HL-60 (cell line): ENCODE measurements around the gene TMEM179.

Experiments
- DNase-seq, 2 experiments: peaks; one replicate each; pipeline ENCODE4 v3.0.0-alpha.2; 2010 to 2020; ENCODE audit warnings: low read depth in 1 of 2, low spot score in 1 of 2
- H3K27ac ChIP-seq: fragments of 250-450 bp; sonication (Bioruptor Pico); replicated peaks from 2 replicates; pipeline ENCODE4 v1.5.1; 2020; ENCODE audit warnings: mild to moderate bottlenecking, moderate library complexity
- H3K27me3 ChIP-seq: fragments of 250-450 bp; sonication (Bioruptor Pico); 2 replicates; pipeline ENCODE4 v1.5.1; 2021; ENCODE audit warnings: mild to moderate bottlenecking, moderate library complexity; ENCODE audit not compliant: insufficient read depth, poor library complexity, severe bottlenecking
- H3K4me3 ChIP-seq: replicated peaks from 2 replicates; pipeline ENCODE4 v1.5.1; 2011; ENCODE audit warnings: mild to moderate bottlenecking, control low read depth, low read length; ENCODE audit not compliant: insufficient read depth
- GABPA ChIP-seq: IDR thresholded peaks from 2 replicates; pipeline ENCODE4 v1.6.1; 2012; ENCODE audit warnings: low read depth
- POLR2AphosphoS5 ChIP-seq: IDR thresholded peaks from 2 replicates; pipeline ENCODE4 v1.6.1; 2012; ENCODE audit warnings: low read depth
- SPI1 ChIP-seq: IDR thresholded peaks from 2 replicates; pipeline ENCODE4 v1.6.1; 2012; ENCODE audit warnings: low read depth, mild to moderate bottlenecking, borderline replicate concordance
- TF ChIP-seq, protein P1 (sequence below): IDR thresholded peaks from 2 replicates; pipeline ENCODE4 v1.6.1; 2012; ENCODE audit warnings: low read depth; ENCODE audit not compliant: insufficient replicate concordance
- TF ChIP-seq, protein P2 (sequence below): IDR thresholded peaks from one replicate; pipeline ENCODE4 v1.5.1; 2011; ENCODE audit warnings: low read length, control low read depth, inconsistent platforms; ENCODE audit not compliant: insufficient read depth

The TMEM179 gene

DNA sequence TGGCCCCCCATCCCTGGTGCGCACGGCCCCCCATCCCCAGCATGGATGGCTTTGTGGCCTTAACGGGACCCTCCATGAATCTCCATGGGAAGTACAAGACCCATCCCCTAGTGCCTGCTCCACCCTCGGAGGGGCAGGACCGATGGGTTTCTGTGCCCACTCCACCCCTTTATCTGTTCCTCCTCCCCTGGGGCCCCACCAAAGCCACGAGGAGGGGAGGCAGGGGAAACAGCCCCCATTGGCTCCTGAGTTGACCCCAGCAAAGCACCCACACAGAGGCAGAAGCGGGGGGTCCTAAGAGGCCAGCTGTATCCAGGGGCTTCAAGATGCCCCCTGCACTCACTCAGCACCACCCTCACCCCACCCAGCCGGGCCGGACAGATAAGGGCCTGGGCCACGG lies 36.1 kb upstream of the TMEM179 start:
- TF ChIP-seq, protein P1, sequence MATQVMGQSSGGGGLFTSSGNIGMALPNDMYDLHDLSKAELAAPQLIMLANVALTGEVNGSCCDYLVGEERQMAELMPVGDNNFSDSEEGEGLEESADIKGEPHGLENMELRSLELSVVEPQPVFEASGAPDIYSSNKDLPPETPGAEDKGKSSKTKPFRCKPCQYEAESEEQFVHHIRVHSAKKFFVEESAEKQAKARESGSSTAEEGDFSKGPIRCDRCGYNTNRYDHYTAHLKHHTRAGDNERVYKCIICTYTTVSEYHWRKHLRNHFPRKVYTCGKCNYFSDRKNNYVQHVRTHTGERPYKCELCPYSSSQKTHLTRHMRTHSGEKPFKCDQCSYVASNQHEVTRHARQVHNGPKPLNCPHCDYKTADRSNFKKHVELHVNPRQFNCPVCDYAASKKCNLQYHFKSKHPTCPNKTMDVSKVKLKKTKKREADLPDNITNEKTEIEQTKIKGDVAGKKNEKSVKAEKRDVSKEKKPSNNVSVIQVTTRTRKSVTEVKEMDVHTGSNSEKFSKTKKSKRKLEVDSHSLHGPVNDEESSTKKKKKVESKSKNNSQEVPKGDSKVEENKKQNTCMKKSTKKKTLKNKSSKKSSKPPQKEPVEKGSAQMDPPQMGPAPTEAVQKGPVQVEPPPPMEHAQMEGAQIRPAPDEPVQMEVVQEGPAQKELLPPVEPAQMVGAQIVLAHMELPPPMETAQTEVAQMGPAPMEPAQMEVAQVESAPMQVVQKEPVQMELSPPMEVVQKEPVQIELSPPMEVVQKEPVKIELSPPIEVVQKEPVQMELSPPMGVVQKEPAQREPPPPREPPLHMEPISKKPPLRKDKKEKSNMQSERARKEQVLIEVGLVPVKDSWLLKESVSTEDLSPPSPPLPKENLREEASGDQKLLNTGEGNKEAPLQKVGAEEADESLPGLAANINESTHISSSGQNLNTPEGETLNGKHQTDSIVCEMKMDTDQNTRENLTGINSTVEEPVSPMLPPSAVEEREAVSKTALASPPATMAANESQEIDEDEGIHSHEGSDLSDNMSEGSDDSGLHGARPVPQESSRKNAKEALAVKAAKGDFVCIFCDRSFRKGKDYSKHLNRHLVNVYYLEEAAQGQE: no peak
- TF ChIP-seq, protein P2, sequence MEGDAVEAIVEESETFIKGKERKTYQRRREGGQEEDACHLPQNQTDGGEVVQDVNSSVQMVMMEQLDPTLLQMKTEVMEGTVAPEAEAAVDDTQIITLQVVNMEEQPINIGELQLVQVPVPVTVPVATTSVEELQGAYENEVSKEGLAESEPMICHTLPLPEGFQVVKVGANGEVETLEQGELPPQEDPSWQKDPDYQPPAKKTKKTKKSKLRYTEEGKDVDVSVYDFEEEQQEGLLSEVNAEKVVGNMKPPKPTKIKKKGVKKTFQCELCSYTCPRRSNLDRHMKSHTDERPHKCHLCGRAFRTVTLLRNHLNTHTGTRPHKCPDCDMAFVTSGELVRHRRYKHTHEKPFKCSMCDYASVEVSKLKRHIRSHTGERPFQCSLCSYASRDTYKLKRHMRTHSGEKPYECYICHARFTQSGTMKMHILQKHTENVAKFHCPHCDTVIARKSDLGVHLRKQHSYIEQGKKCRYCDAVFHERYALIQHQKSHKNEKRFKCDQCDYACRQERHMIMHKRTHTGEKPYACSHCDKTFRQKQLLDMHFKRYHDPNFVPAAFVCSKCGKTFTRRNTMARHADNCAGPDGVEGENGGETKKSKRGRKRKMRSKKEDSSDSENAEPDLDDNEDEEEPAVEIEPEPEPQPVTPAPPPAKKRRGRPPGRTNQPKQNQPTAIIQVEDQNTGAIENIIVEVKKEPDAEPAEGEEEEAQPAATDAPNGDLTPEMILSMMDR: no peak
- TF ChIP-seq SPI1 (no peak), POLR2AphosphoS5 (no peak), GABPA (no peak)
- Histone ChIP-seq H3K27ac (no peak overlapping the region), H3K27me3 (peaks cover 3% of the 10 kb centered on the region), H3K4me3 (no peak overlapping the region)
- no peak for DNase-seq

DNA sequence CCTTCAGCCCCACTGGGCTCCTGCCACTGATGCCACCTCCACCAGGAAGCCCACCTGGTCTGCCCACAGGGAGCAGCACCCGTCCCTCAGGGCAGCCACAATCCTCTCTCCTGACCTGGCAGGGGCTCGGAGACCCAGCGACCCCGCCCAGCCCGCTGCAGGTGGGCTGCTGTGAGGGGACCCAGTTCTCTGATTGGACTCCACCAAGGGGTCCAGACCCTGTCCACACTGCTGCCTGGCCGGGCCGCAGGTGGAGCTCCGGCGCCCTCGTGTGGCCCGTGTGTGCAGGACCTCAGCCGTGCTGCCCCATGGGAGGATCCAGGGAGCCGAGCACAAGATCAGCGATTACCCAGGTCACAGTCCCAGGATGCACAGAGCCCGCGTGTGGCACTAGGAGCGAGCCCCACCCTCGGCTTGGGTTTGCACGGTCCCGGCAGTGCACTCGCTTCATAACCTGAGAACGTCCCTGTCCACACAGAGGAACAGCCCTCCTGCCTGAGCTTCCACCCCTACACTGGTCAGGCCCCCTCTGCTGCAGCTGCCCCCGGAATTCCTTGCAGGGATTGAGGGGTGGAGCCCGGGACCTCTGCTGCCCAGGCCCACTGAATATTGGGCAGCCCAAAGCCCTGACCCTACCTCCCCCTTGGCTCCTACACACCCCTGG lies 35.4 kb upstream of the TMEM179 start:
- Histone ChIP-seq H3K4me3 (no peak overlapping the region), H3K27ac (no peak overlapping the region), H3K27me3 (peaks cover 3% of the 10 kb centered on the region)
- TF ChIP-seq, protein P2: peak; percentile 88
- TF ChIP-seq SPI1: no peak
- peak in 1 of 2 experiments; percentile 39 for DNase-seq

DNA sequence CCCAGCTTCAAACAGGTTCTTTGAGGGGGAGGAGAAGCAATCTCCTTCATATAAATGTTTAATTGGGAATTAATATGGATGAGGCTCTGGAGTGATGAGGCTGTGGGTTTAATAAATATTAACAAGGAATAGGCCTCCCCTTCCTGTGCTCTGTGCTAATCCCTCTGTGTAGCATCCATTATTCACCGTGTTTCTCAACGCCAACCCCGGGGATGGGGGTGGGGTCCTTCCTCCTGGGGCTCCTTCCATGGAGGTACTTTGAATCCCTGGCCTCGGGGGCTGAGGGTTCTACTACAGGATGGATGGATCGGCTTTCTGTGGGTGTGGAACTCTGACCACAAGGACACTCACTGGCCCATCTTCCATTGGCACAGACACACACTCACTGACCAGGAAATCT lies 34.9 kb upstream of the TMEM179 start:
- Histone ChIP-seq H3K4me3 (no peak overlapping the region), H3K27ac (no peak overlapping the region), H3K27me3 (peaks cover 3% of the 10 kb centered on the region)
- no peak for DNase-seq
- TF ChIP-seq GABPA: no peak

DNA sequence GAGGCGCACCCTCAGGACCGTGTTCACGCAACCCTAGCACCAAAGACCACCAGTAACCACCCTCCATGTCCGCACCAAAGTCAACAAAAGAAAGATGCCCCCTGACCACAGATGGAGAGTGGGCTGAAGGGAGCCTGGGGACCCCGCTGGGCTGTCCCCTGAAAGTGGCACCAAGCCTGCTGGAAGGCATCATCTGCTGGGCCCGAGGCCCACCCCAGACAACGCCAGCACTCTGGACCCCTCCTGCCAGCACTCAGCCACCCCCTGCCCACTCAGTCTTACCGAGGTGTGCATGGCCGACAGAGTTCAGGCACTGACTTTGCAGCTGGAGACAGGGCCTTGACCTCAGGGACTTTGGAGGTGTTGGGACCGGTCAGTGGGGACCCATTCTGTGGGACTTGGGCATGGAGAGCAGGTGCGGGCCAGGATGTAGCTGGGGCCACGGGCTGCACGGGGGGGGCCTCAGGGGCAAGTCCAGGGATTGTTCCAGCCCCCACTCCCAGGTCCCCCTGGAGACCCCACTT lies 34.4 kb upstream of the TMEM179 start:
- no peak for TF ChIP-seq SPI1
- H3K27me3 ChIP-seq: peaks cover 3% of the 10 kb centered on the region
- no peak overlapping the region for H3K27ac ChIP-seq
- no peak for DNase-seq
- H3K4me3 ChIP-seq: no peak overlapping the region

DNA sequence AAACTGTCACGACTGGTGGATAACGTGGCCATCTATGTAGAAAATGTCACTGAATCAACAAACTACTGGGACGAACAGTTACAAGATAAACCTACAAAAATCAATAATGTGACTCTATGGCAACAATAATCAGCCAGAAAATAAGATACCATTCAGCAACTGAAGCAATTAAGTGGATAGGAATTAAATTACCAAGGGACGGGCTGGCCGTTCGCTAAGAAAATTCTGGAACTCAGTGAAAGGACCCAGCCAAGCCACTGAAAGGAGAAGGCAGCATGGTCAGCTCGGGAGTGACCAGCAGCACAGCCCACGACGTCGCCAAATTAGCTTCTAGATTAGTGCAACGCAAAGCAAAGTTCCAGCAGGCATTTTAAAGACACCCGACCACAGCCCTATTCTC lies 33.6 kb upstream of the TMEM179 start:
- no peak for DNase-seq
- Histone ChIP-seq H3K27ac (no peak overlapping the region), H3K4me3 (no peak overlapping the region), H3K27me3 (peaks cover 3% of the 10 kb centered on the region)
- TF ChIP-seq SPI1 (no peak), POLR2AphosphoS5 (no peak), GABPA (no peak)
- TF ChIP-seq, protein P1: no peak
- TF ChIP-seq, protein P2: no peak
